Central memory CD8-positive, alpha-beta T cell (primary cell): Measurements from ENCODE around the gene SUPT6H.

ENCODE experiments used
- ATAC-seq: fragments of 150-1000 bp; cut with Tn5 transposase; replicated peaks from 2 replicates; pipeline ENCODE4 v1.10.0; 2022; ENCODE audit warnings: mild to moderate bottlenecking, moderate FRiP score, moderate number of reproducible peaks; ENCODE audit not compliant: poor library complexity, severe bottlenecking; ENCODE audit errors: extremely low read depth
- DNase-seq, 2 donors: peaks; one replicate each; pipeline ENCODE4 v3.0.0; 2021; ENCODE audit warnings: low spot score in 2 of 2
- H3K27ac Mint-ChIP-seq: one replicate; pipeline ENCODE4 v1.8.0; 2022; ENCODE audit warnings: low read depth, mild to moderate bottlenecking, moderate library complexity, mixed read lengths
- H3K27me3 Mint-ChIP-seq: one replicate; pipeline ENCODE4 v1.8.0; 2022; ENCODE audit warnings: mixed read lengths
- H3K36me3 Mint-ChIP-seq: one replicate; pipeline ENCODE4 v1.8.0; 2022; ENCODE audit warnings: mild to moderate bottlenecking, moderate library complexity, mixed read lengths; ENCODE audit not compliant: insufficient read depth
- H3K4me1 Mint-ChIP-seq: one replicate; pipeline ENCODE4 v1.8.0; 2022; ENCODE audit warnings: mixed read lengths
- H3K4me3 Mint-ChIP-seq: one replicate; pipeline ENCODE4 v1.8.0; 2022; ENCODE audit warnings: mild to moderate bottlenecking, moderate library complexity, mixed read lengths
- H3K9me3 Mint-ChIP-seq: one replicate; pipeline ENCODE4 v1.8.0; 2022; ENCODE audit warnings: mixed read lengths

SUPT6H gene

GRCh38 chr17:28688481-28688880 is 26.5 kb downstream of the SUPT6H start:
- Mint-ChIP-seq H3K9me3 (no peaks in the 10 kb centered on the region), H3K4me3 (no peak overlapping the region), H3K36me3 (peaks cover 79% of the 10 kb centered on the region), H3K4me1 (no peaks in the 10 kb centered on the region), H3K27me3 (no peaks in the 10 kb centered on the region), H3K27ac (no peak overlapping the region)
- DNase-seq (no peak), ATAC-seq (no peak)

- DNase-seq (no peak), ATAC-seq (no peak)
- H3K9me3 Mint-ChIP-seq = no peaks in the 10 kb centered on the region
- H3K4me3 Mint-ChIP-seq = no peak overlapping the region
- H3K27ac Mint-ChIP-seq = no peak overlapping the region
- H3K36me3 Mint-ChIP-seq = peaks cover 80% of the 10 kb centered on the region
- no peaks in the 10 kb centered on the region for H3K4me1 Mint-ChIP-seq
- H3K27me3 Mint-ChIP-seq = no peaks in the 10 kb centered on the region
Observed at GRCh38 chr17:28689011-28689410, 27.0 kb downstream of the SUPT6H start.

GRCh38 chr17:28693869-28694268 is 31.9 kb downstream of the SUPT6H start:
- Mint-ChIP-seq H3K27me3 (no peaks in the 10 kb centered on the region), H3K4me3 (no peak overlapping the region), H3K9me3 (no peaks in the 10 kb centered on the region), H3K27ac (peak overlapping the region; percentile 51), H3K4me1 (no peaks in the 10 kb centered on the region), H3K36me3 (peaks cover 73% of the 10 kb centered on the region)
- no peak for DNase-seq
- no peak for ATAC-seq

GRCh38 chr17:28698253-28698941 is 36.4 kb downstream of the SUPT6H start:
- Mint-ChIP-seq H3K4me3 (no peak overlapping the region), H3K27ac (no peak overlapping the region), H3K27me3 (no peaks in the 10 kb centered on the region), H3K4me1 (no peaks in the 10 kb centered on the region), H3K9me3 (no peaks in the 10 kb centered on the region), H3K36me3 (peaks cover 67% of the 10 kb centered on the region)
- ATAC-seq = no peak
- DNase-seq = no peak

GRCh38 chr17:28700278-28700677 is 38.3 kb downstream of the SUPT6H start:
- H3K36me3 Mint-ChIP-seq = peaks cover 54% of the 10 kb centered on the region
- no peak for ATAC-seq

GRCh38 chr17:28700830-28701492 is 39.0 kb downstream of the SUPT6H start:
- no peak for ATAC-seq
- Mint-ChIP-seq H3K4me3 (no peak overlapping the region), H3K9me3 (no peaks in the 10 kb centered on the region), H3K4me1 (no peaks in the 10 kb centered on the region), H3K27ac (peak overlapping the region; percentile 32), H3K36me3 (peaks cover 48% of the 10 kb centered on the region), H3K27me3 (no peaks in the 10 kb centered on the region)
- no peak for DNase-seq

More at GRCh38 chr17:28700278-28700677, 38.3 kb downstream of the SUPT6H start:
- Mint-ChIP-seq H3K4me1 (no peaks in the 10 kb centered on the region), H3K9me3 (no peaks in the 10 kb centered on the region), H3K27ac (no peak overlapping the region), H3K4me3 (no peak overlapping the region), H3K27me3 (no peaks in the 10 kb centered on the region)
- no peak for DNase-seq

- peaks cover 38% of the 10 kb centered on the region for H3K36me3 Mint-ChIP-seq
Observed at GRCh38 chr17:28702026-28702751, 40.2 kb downstream of the SUPT6H start.

GRCh38 chr17:28702752-28703150 is 40.7 kb downstream of the SUPT6H start:
- H3K36me3 Mint-ChIP-seq = peaks cover 35% of the 10 kb centered on the region
- H3K4me3 Mint-ChIP-seq = no peak overlapping the region
- no peaks in the 10 kb centered on the region for H3K9me3 Mint-ChIP-seq
- no peaks in the 10 kb centered on the region for H3K27me3 Mint-ChIP-seq
- no peak for DNase-seq
- no peaks in the 10 kb centered on the region for H3K4me1 Mint-ChIP-seq
- no peak overlapping the region for H3K27ac Mint-ChIP-seq
- ATAC-seq = no peak

More at GRCh38 chr17:28702026-28702751, 40.2 kb downstream of the SUPT6H start:
- Mint-ChIP-seq H3K9me3 (no peaks in the 10 kb centered on the region), H3K27me3 (no peaks in the 10 kb centered on the region), H3K27ac (no peak overlapping the region), H3K4me1 (no peaks in the 10 kb centered on the region), H3K4me3 (no peak overlapping the region)
- ATAC-seq (no peak), DNase-seq (no peak)

- H3K4me3 Mint-ChIP-seq = no peak overlapping the region
- no peaks in the 10 kb centered on the region for H3K27me3 Mint-ChIP-seq
- H3K4me1 Mint-ChIP-seq = no peaks in the 10 kb centered on the region
- ATAC-seq (no peak), DNase-seq (no peak)
- no peaks in the 10 kb centered on the region for H3K9me3 Mint-ChIP-seq
- H3K27ac Mint-ChIP-seq = no peak overlapping the region
- H3K36me3 Mint-ChIP-seq = peaks cover 29% of the 10 kb centered on the region
Observed at GRCh38 chr17:28703552-28704218, 41.7 kb downstream of the SUPT6H start.

GRCh38 chr17:28704219-28704858 is 42.3 kb downstream of the SUPT6H start:
- ATAC-seq (no peak), DNase-seq (no peak)
- no peaks in the 10 kb centered on the region for H3K4me1 Mint-ChIP-seq
- H3K27ac Mint-ChIP-seq = no peak overlapping the region
- peaks cover 24% of the 10 kb centered on the region for H3K36me3 Mint-ChIP-seq
- no peaks in the 10 kb centered on the region for H3K9me3 Mint-ChIP-seq
- H3K4me3 Mint-ChIP-seq = no peak overlapping the region
- H3K27me3 Mint-ChIP-seq = no peaks in the 10 kb centered on the region

GRCh38 chr17:28705074-28705659 is 43.2 kb downstream of the SUPT6H start:
- Mint-ChIP-seq H3K27me3 (no peaks in the 10 kb centered on the region), H3K36me3 (peaks cover 19% of the 10 kb centered on the region)
- ATAC-seq = no peak

More at GRCh38 chr17:28705074-28705659, 43.2 kb downstream of the SUPT6H start:
- Mint-ChIP-seq H3K4me3 (no peak overlapping the region), H3K4me1 (no peaks in the 10 kb centered on the region), H3K27ac (peak overlapping the region; percentile 53), H3K9me3 (no peaks in the 10 kb centered on the region)
- DNase-seq = no peak
